ENCODE measurements around the gene NCKAP5.

NCKAP5 gene

DNA sequence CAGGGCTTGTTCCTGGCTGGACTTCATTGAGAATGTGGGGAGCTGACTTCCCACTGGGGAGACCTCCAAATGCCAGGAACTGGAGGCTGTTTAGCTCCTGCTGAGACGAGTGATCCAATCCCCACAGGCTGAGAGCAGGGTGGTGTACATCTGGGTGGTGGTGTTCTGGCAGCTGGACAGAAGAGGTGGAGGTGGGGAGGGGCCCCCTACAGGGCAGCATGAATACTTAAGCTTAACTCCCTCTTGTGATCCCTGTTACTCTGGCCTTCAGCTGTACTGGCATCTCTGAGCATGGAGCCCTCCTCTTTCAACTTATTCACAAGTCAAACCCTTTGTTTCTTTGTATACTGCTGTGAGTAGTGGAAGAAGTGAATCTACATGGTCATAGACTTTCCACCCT is 730.5 kb downstream of the NCKAP5 start:
- no peak for DNase-seq (ENCODE audit: low spot score)
- TF ChIP-seq, protein P1, sequence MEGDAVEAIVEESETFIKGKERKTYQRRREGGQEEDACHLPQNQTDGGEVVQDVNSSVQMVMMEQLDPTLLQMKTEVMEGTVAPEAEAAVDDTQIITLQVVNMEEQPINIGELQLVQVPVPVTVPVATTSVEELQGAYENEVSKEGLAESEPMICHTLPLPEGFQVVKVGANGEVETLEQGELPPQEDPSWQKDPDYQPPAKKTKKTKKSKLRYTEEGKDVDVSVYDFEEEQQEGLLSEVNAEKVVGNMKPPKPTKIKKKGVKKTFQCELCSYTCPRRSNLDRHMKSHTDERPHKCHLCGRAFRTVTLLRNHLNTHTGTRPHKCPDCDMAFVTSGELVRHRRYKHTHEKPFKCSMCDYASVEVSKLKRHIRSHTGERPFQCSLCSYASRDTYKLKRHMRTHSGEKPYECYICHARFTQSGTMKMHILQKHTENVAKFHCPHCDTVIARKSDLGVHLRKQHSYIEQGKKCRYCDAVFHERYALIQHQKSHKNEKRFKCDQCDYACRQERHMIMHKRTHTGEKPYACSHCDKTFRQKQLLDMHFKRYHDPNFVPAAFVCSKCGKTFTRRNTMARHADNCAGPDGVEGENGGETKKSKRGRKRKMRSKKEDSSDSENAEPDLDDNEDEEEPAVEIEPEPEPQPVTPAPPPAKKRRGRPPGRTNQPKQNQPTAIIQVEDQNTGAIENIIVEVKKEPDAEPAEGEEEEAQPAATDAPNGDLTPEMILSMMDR (IDR thresholded peaks at IDR 0.05; ENCODE audit: extremely low read depth, insufficient read depth, missing control alignments): no peak

DNA sequence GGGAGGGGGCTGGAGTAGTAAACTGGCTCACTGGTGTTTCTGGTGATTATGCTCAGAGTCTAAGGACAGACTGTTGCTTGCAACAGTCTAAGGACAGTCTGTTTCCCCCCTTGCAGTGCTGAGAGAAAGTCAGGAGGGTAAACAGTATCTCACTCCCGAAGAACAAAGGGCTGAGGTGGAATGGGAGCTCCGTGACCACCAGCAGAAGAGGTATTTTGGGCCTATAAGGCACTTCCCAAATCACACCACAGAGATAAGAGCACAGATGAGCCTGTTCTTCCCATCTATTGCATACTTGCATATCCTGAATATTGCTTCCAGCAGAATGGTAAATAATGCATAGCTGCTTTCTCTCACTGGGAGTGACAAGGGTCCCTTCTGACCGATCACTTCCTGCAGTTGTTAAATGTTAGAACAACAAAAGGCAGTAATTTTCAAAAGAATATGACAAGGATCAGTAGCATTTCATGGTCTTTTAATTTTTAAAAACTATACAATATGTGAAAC is 737.9 kb downstream of the NCKAP5 start:
- TF ChIP-seq, protein P1 (IDR thresholded peaks at IDR 0.05; ENCODE audit: extremely low read depth, insufficient read depth, missing control alignments): no peak
- in situ Hi-C loops (cut with MboI; ENCODE audit: low pct_unique_long_range_greater_than_20kb, low sequenced_read_pairs, unreplicated experiment): no loop called here
- DNase-seq (ENCODE audit: low spot score): no peak

More for the DNA sequence above, 730.5 kb downstream of the NCKAP5 start:
- in situ Hi-C loops (cut with MboI; ENCODE audit: low pct_unique_long_range_greater_than_20kb, low sequenced_read_pairs, unreplicated experiment): no loop called here

DNA sequence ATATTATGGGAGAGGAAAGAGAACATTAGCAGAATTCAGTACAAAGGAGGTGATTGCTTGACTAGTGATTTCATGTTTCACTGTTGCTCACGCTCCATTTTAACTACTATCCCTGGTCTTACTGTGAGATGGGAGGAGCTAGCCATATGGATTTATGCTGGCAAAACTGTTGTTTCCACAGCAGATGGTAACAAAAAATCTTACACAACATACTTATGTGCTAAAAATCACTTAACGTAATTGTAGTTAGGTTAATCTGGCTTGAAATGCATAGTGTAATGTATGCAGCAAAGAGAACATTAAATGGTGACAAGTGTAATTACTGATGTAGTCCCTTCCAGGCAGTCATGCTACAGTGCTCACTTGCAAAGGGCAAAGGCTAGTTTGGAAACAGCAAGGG is 742.7 kb downstream of the NCKAP5 start:
- TF ChIP-seq, protein P1 (IDR thresholded peaks at IDR 0.05; ENCODE audit: extremely low read depth, insufficient read depth, missing control alignments): no peak
- no peak for DNase-seq (ENCODE audit: low spot score)
- in situ Hi-C loops (cut with MboI; ENCODE audit: low pct_unique_long_range_greater_than_20kb, low sequenced_read_pairs, unreplicated experiment): no loop called here

DNA sequence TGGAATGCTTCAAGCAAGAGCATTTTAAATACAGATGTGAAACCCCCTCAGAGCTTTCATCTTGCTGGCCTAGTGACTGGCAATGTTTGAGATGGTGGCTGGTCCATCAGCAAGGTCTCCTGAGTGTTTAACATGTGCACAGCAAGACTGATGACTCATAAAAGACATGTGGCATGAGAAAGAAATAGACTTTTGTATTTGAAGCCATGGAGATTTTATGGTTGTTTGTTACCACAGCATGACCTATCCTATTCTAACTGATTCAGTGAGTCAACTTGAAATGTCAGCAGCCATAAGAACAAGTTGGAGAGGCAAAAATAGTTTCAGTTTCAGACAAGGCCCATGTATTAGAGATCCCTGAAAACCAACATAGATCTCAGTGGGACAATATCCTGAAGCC is 743.5 kb downstream of the NCKAP5 start:
- DNase-seq (ENCODE audit: low spot score): no peak
- in situ Hi-C loops (cut with MboI; ENCODE audit: low pct_unique_long_range_greater_than_20kb, low sequenced_read_pairs, unreplicated experiment): no loop called here
- TF ChIP-seq, protein P1 (IDR thresholded peaks at IDR 0.05; ENCODE audit: extremely low read depth, insufficient read depth, missing control alignments): no peak

DNA sequence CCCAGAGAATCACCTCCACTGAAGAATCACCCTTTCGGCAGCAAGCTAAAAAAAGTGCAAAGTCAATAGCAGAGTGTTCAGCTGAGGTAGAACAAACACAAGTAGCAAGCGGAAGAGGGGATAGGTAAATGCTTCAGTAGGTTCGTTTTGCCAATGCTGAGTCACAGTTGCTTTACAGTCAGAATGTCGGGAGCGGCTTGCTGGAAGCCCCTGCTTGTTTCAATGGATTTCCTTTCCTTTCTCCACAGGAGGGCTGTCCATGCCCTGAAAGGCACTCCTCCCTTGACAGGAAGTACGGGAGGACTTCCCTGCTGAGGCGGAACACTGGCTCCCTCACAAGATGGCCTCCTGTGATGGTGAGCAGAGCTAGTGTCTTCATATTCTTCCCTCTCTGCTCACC is 752.0 kb downstream of the NCKAP5 start:
- TF ChIP-seq, protein P1 (IDR thresholded peaks at IDR 0.05; ENCODE audit: extremely low read depth, insufficient read depth, missing control alignments): no peak
- in situ Hi-C loops (cut with MboI; ENCODE audit: low pct_unique_long_range_greater_than_20kb, low sequenced_read_pairs, unreplicated experiment): no loop called here
- no peak for DNase-seq (ENCODE audit: low spot score)

DNA sequence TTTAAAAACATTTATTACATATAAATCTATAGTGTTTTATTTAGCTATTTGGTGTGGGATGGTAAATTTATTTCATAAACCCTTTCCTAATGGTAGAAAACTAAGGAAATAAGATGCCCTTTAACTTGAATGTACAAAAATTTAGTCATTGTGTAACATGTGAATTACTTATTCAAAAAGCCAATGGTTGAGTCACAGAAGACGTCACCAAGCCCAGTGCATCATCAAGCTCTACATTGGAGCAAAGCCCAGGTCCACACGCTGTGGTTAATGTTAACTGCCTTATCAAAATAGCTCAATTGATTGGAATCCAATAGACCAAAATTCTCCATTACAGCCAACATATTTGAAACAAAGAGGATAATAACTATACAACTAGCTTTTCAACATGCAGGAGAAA is 752.7 kb downstream of the NCKAP5 start:
- in situ Hi-C loops (cut with MboI; ENCODE audit: low pct_unique_long_range_greater_than_20kb, low sequenced_read_pairs, unreplicated experiment): no loop called here
- DNase-seq (ENCODE audit: low spot score): no peak
- TF ChIP-seq, protein P1 (IDR thresholded peaks at IDR 0.05; ENCODE audit: extremely low read depth, insufficient read depth, missing control alignments): no peak

DNA sequence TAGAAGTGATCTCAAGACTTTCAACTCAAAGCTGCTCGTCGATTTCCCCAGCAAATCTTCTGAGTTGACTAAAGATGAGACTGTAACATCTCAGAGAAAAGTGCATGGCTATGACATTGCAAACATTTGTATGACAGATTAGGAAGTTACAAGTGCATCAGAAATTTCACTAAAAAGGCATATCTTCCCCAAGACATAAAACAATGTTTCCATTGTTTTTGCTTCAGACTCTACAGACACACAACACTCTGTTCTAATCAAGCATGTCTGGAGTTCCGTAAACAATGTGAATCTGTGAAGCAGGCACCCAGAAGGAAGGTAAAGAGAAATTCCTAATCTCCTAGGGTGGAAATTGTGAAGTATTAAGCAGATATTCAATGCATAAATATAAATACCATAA is 753.6 kb downstream of the NCKAP5 start:
- TF ChIP-seq, protein P1 (IDR thresholded peaks at IDR 0.05; ENCODE audit: extremely low read depth, insufficient read depth, missing control alignments): no peak
- in situ Hi-C loops (cut with MboI; ENCODE audit: low pct_unique_long_range_greater_than_20kb, low sequenced_read_pairs, unreplicated experiment): no loop called here
- DNase-seq (ENCODE audit: low spot score): no peak
